ENCODE data around the gene ENTHD1.
A peak's percentile ranks its signal among the peaks of the same experiment; 100 is the strongest.

ENTHD1 gene

DNA sequence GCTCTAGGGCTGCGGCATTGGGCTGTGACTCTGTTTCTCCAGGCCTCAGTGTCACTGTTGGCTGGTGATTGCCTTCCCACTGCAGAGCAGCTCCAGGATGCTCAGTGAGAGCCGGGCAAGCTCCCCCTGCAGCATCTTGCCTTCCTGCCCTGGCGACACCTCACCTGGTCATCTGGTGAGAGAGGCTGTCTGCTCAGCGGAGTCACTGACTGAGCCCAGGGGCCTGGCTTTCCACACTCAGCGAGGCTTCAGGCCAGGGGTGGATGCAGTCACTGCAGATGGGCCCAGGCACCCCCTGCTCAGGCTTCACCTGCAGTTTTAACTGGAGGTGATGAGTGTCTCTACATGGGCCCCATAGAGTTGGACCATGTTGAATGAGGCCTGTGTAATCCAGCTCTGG, 186.2 kb downstream of the ENTHD1 start:
- DNase-seq = no peak

DNA sequence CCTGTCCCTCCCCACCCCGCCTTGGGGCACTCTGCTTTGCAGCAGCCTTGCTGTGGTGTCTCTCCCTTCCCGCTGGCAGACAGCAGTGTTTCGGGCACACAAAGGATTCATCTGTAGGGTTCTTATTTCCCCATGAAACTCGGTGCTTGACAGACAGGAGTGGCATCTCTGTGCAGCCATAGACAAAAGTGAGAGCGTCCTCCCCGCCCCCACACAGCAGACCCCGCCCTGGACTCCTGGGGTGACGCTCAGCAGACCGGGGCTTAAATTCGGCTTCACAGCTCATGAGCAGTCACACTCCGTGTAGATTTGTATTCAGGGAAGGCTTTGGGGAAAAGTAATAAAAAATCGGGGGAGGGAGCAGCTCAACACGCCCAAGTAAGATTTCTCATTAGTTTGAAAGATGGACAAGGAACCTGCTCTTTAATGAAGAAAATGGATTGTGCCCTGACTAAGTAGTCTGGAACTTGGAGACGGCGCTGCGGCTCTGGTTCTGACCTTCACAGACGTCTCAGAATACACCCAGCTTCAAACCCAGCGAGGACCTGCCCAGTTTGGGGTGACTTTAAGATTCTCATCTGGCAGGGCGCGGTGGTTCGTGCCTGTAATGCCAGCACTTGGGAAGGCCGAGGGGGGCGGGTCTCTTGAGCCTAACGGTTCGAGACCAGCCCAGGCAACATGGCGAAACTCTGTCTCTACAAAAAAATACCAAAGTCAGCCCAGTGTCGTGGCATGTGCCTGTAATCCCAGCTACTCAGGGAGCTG, 187.0 kb downstream of the ENTHD1 start:
- DNase-seq = no peak

DNA sequence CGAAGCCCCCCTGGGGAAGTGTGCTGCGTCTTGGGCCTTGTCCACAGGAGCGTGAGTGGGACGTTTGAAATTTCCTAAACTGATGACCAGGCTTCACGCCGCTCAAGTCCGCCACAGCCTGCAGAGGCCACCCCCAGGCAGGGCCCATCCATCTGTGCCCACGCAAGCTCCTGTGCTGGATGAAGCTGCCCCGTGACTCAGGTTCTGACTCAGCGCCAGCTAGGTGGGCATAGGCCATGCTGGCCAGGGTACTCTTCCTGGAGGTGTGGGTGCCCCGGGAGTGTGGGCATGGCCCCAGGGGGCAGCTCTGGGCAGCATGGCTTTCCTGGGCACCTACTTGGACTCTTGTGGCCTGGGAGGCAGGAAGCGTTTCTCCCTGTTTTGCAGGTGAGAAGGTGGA, 188.2 kb downstream of the ENTHD1 start:
- no peak for DNase-seq

DNA sequence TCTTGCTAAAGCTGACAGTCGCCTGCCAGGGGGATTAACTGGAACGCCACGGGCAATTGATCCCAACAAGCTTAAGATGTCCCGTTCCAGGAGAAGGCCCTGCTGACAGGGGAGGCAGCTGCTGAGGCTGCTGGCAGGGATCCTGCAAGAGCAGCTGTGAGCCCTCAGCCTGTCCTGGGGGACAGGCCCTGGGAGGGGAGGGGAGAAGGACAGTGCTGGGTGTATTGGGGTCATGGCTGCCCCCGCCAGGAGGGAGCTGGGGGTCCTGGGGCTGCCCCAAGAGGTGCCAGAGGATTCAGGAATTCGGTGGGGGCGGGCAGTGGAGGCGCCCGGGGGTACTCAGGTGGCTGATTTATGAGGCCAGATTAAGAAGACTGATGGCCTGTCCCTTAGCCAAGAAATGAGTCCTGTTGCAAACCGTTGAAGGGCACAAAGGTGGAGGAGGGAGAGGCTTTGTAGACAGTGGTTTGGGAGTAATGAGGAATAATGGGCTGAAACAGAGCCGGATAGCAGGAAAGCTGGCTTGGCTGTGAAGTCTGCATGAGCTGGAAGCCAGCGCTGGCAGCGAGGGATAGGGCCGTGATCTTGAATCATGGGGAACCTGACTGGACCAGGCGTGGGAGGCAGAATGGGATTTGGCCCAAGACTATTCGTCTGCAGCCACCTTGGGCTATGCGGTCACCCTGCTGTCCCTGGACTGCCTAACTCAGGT, 189.5 kb downstream of the ENTHD1 start:
- no peak for DNase-seq

DNA sequence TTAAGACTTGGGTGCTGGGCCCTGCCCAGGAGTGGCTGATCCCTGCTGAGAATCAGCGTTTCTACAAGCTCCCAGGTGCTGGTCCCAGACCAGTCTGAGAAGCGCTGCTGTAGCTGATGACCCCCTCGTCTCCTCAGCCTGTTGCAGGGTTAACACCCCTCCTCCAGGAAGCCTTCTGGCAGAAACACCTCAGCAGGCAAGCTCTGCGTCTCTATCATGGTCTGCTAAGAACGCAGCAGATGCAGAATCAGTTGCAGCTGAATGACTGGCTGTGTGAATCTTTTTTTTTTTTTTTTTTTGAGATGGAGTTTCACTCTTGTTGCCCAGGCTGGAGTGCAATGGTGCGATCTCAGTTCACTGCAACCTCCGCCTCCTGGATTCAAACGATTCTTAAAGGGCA, 190.5 kb downstream of the ENTHD1 start:
- no peak for DNase-seq

DNA sequence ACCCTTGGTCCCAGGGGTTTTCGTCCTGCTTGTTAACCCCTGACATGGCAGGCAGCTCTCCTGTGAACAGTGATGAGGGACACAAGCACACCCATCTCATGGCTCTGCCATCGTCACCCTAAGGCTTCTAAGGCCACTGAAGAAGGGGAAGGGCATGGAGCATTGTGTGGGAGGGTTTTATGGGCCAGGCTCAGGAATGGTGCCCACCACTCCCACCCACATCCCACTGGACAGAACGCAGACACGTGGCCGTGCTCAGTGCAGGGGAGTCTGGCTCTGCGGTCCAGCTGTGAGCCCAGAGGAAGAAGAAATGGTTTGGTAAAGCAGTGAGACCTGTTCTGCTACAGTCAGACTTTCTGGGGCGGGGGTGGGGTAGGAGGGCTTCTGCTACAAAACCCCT, 193.0 kb downstream of the ENTHD1 start:
- no peak for DNase-seq

DNA sequence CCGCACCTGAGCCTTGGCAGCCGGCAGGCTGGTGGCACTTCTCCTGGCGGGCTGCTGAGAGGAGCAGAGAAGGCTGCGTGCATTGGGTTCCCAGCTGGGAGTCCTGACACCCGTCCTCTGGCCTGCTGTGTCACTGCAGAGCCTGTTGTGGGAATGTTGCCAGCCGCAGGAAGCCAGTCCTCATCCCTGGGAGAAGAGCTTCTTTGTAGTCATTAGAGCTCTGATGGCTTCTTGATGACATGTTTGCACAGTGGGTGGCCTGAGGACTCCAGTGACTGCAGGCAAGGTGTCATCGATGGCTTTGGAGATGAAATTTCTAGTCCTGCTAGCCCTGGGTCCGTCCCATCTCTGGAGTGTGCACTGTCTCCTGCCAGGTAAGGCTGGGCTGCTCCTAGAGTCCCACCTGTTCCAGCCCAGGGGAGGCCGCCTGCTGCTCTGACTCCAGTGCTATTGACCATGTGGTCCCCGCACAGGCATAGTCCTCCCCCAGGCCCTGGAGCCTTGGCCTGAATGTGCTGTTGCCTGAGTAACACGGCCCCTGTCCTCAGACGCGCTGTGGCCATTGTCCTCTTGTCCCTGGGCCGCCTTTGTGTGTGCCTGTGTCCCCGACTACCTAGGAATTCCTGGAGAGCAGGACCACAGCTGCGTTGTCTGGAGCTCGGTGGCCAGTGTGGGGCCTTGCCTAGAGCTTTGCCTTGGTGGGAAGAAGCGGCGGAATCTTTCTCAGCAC, 193.8 kb downstream of the ENTHD1 start:
- peak; percentile 74 for DNase-seq

DNA sequence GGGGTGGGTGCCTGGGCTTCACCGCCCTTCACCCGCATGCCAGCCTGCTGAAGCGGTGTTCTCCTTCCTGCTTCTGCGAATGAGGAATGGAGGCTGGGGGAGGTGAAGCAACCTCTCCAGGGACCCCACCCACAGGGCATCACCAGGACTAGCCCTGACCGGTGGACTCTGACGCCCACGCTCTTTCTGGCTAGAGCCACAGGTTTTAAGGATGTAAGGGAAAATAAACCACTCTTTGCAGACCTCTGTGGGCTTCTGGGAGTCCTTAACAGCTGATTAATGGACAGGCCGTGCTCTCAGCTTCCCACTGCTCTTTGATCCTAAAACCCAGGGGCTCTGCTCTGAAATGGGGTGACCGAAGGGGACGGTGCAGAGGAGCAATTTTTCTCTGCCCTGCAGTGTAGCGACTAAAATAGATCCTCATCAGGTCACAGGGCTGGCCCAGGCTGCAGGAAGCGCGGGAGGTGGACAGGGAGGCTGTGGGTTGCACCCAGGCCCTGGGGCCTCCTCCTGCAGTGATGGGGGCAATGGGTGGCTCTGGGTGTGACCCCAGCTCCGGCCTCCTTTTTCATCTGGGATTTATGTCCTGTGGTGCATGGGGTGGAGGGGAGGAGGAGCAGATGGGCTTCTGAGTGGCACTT, 195.7 kb downstream of the ENTHD1 start:
- DNase-seq = no peak

DNA sequence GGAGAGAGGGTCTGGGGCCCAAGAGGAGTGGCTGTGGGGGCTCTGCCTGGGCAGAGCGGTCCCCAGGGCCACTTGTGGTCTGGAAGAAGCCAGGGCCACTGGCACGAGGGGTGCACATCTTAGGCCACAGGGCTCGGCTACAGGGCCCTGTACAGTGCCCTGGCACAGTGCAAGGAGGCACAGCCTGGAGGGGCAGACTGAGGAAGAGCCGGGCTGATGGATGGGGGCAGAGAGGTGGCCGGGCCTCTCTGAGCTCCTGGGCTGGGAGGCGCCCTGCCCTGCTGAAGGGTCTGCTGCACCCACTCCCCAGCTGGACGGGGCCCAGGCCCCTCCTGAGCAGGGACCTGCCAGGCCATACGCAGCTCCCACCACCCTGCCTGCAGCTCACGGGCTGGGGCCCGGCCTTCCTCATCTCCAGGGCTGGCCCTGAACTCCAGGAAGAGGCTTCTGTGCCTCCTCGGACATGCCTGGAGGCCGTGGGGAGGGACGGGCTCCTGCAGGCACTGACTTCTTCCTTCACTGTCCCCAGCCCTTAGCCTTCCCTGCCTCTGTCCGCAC, 199.5 kb downstream of the ENTHD1 start:
- no peak for DNase-seq
